IMR-90 (cell line): ENCODE data around the gene CYP27C1. TPM values are rescaled to one million over a fixed set of nuclear protein-coding genes. Genes with fewer than 3 reads are reported as not detected.

ENCODE experiments used
- ATAC-seq: fragments of 200-7000 bp; cut with Tn5 transposase; 2 replicates; pipeline ENCODE4 v1.9.1; 2020; ENCODE audit warnings: low read depth, mild to moderate bottlenecking, moderate library complexity
- BruUV-seq: library from RNA; stranded (reverse); fragments of 400-500 nt; replicated peaks from 2 replicates; lab custom pipeline; 2021; lab: Mats Ljungman, UMichigan
- CTCF ChIA-PET: fragments of 300-600 bp; formaldehyde crosslinking; extraction: SDS; loops from one replicate; lab custom pipeline; 2021; ENCODE audit warnings: antibody characterized with exemption; lab: Yijun Ruan, JAX
- POLR2A ChIA-PET: fragments of 300-600 bp; sonication (Branson Sonifier 250); formaldehyde crosslinking; loops from one replicate; lab custom pipeline; 2022; ENCODE audit warnings: antibody characterized with exemption; ENCODE audit not compliant: unreplicated experiment; lab: Charles Lee
- DNase-seq: peaks from one replicate; pipeline ENCODE4 v3.0.0; 2013
- H2AFZ ChIP-seq: replicated peaks from 2 replicates; pipeline ENCODE3; 2013; ENCODE audit warnings: low read length, mild to moderate bottlenecking; ENCODE audit not compliant: poor library complexity
- H2AK5ac ChIP-seq: 2 replicates; pipeline ENCODE4 v1.6.1; 2013; ENCODE audit warnings: low read depth, low read length, inconsistent platforms
- H2AK9ac ChIP-seq: replicated peaks from 2 replicates; pipeline ENCODE3; 2013; ENCODE audit warnings: mild to moderate bottlenecking, low read depth, low read length, moderate library complexity; ENCODE audit not compliant: poor library complexity
- H2BK120ac ChIP-seq: 2 replicates; pipeline ENCODE4 v1.6.1; 2013; ENCODE audit warnings: low read depth, low read length, inconsistent platforms
- H2BK15ac ChIP-seq: 3 replicates; pipeline ENCODE4 v1.6.1; 2013; ENCODE audit warnings: low read depth, low read length, inconsistent platforms
- H2BK20ac ChIP-seq: 2 replicates; pipeline ENCODE4 v1.6.1; 2013; ENCODE audit warnings: low read depth, mild to moderate bottlenecking, inconsistent platforms, low read length, moderate library complexity
- H2BK5ac ChIP-seq: 2 replicates; pipeline ENCODE4 v1.6.1; 2013; ENCODE audit warnings: mild to moderate bottlenecking, low read depth, low read length, inconsistent platforms; ENCODE audit not compliant: poor library complexity, severe bottlenecking
- H3K14ac ChIP-seq: replicated peaks from 2 replicates; pipeline ENCODE4 v1.6.1; 2013; ENCODE audit warnings: low read depth, low read length, inconsistent platforms
- H3K18ac ChIP-seq: 2 replicates; pipeline ENCODE4 v1.6.1; 2013; ENCODE audit warnings: low read depth, low read length, control low read depth
- H3K23ac ChIP-seq: 2 replicates; pipeline ENCODE4 v1.6.1; 2013; ENCODE audit warnings: low read depth, low read length, inconsistent platforms
- H3K27ac ChIP-seq: 2 replicates; pipeline ENCODE4 v1.5.1; 2013; ENCODE audit warnings: mild to moderate bottlenecking, control low read depth, low read length; ENCODE audit not compliant: insufficient read depth
- H3K27me3 ChIP-seq: 2 replicates; pipeline ENCODE4 v1.6.1; 2013; ENCODE audit warnings: low read length; ENCODE audit not compliant: control insufficient read depth, insufficient read depth
- H3K36me3 ChIP-seq: 2 replicates; pipeline ENCODE4 v1.6.1; 2013; ENCODE audit warnings: low read length, mixed read lengths; ENCODE audit not compliant: control insufficient read depth, insufficient read depth
- H3K4ac ChIP-seq: 2 replicates; pipeline ENCODE4 v1.6.1; 2013; ENCODE audit warnings: low read depth, low read length, inconsistent platforms
- H3K4me1 ChIP-seq: 2 replicates; pipeline ENCODE4 v1.6.1; 2013; ENCODE audit warnings: low read length, mixed read lengths; ENCODE audit not compliant: control insufficient read depth, insufficient read depth
- H3K4me2 ChIP-seq: 2 replicates; pipeline ENCODE4 v1.6.1; 2013; ENCODE audit warnings: low read depth, mild to moderate bottlenecking, control low read depth, low read length, moderate library complexity
- H3K4me3 ChIP-seq: 2 replicates; pipeline ENCODE4 v1.5.1; 2013; ENCODE audit warnings: low read depth, mild to moderate bottlenecking, control low read depth, low read length, moderate library complexity; ENCODE audit not compliant: insufficient read depth
- H3K56ac ChIP-seq: 2 replicates; pipeline ENCODE4 v1.6.1; 2013; ENCODE audit warnings: low read length, inconsistent platforms; ENCODE audit not compliant: insufficient read depth; ENCODE audit errors: extremely low read depth
- H3K79me1 ChIP-seq, 2 experiments: 2 replicates each; pipeline ENCODE4 v1.6.1; 2013; ENCODE audit warnings: low read length in 2 of 2, inconsistent platforms in 1 of 2, low read depth in 1 of 2
- H3K9ac ChIP-seq: 2 replicates; pipeline ENCODE4 v1.6.1; 2013; ENCODE audit warnings: low read depth, low read length, control low read depth
- H3K9me1 ChIP-seq: 2 replicates; pipeline ENCODE4 v1.6.1; 2013; ENCODE audit warnings: low read length, inconsistent platforms; ENCODE audit not compliant: insufficient read depth
- H3K9me3 ChIP-seq: 2 replicates; pipeline ENCODE4 v1.6.1; 2013; ENCODE audit warnings: low read length; ENCODE audit not compliant: control insufficient read depth, insufficient read depth
- H4K20me1 ChIP-seq: 2 replicates; pipeline ENCODE4 v1.6.1; 2013; ENCODE audit warnings: low read length, inconsistent platforms; ENCODE audit not compliant: insufficient read depth
- H4K5ac ChIP-seq: 2 replicates; pipeline ENCODE4 v1.6.1; 2013; ENCODE audit warnings: mild to moderate bottlenecking, low read depth, low read length, control low read depth
- H4K8ac ChIP-seq, 2 experiments: 2 replicates each; pipeline ENCODE4 v1.6.1; 2013; ENCODE audit warnings: low read depth in 2 of 2, low read length in 2 of 2, control low read depth in 1 of 2, inconsistent platforms in 1 of 2
- H4K91ac ChIP-seq: 2 replicates; pipeline ENCODE4 v1.6.1; 2013; ENCODE audit warnings: low read depth, low read length, inconsistent platforms; ENCODE audit not compliant: insufficient read depth
- BHLHE40 ChIP-seq: fragments of 150-350 bp; IDR thresholded peaks from 2 replicates; pipeline ENCODE4 v1.6.1; 2016; ENCODE audit warnings: mild to moderate bottlenecking, low read depth, low read length
- CEBPB ChIP-seq: IDR thresholded peaks from 2 replicates; pipeline ENCODE4 v1.6.1; 2012; ENCODE audit warnings: low read depth, low read length, improper control_type of control experiment
- CHD1 ChIP-seq: IDR thresholded peaks from 2 replicates; pipeline ENCODE4 v1.6.1; 2012; ENCODE audit warnings: low read depth, low read length, improper control_type of control experiment
- CTCF ChIP-seq: conservative IDR thresholded peaks from 2 replicates; pipeline ENCODE4 v1.5.1; 2012; ENCODE audit warnings: mild to moderate bottlenecking, low read depth, low read length, improper control_type of control experiment
- FOS ChIP-seq: fragments of 150-350 bp; IDR thresholded peaks from 2 replicates; pipeline ENCODE4 v1.6.1; 2016; ENCODE audit warnings: low read depth, low read length
- MAFK ChIP-seq: IDR thresholded peaks from 2 replicates; pipeline ENCODE4 v1.6.1; 2012; ENCODE audit warnings: low read depth, low read length, improper control_type of control experiment
- MAZ ChIP-seq: IDR thresholded peaks from 2 replicates; pipeline ENCODE4 v1.6.1; 2012; ENCODE audit warnings: low read depth, mild to moderate bottlenecking, low read length, improper control_type of control experiment, moderate library complexity, borderline replicate concordance
- MXI1 ChIP-seq: IDR thresholded peaks from 2 replicates; pipeline ENCODE4 v1.6.1; 2012; ENCODE audit warnings: low read depth, mild to moderate bottlenecking, low read length, moderate library complexity, borderline replicate concordance
- NFE2L2 ChIP-seq: fragments of 150-350 bp; IDR thresholded peaks from 2 replicates; pipeline ENCODE4 v1.6.1; 2016; ENCODE audit warnings: low read depth, mild to moderate bottlenecking, low read length
- POLR2A ChIP-seq: IDR thresholded peaks from 2 replicates; pipeline ENCODE4 v1.6.1; 2012; ENCODE audit warnings: mild to moderate bottlenecking, low read depth, low read length
- RAD21 ChIP-seq: IDR thresholded peaks from 2 replicates; pipeline ENCODE4 v1.6.1; 2012; ENCODE audit warnings: low read length, improper control_type of control experiment
- RCOR1 ChIP-seq: IDR thresholded peaks from 2 replicates; pipeline ENCODE4 v1.6.1; 2012; ENCODE audit warnings: mild to moderate bottlenecking, low read length, improper control_type of control experiment; ENCODE audit not compliant: insufficient replicate concordance
- RFX5 ChIP-seq: IDR thresholded peaks from 2 replicates; pipeline ENCODE4 v1.8.0; 2012; ENCODE audit warnings: low read depth, mild to moderate bottlenecking, low read length, moderate library complexity
- SMC3 ChIP-seq: fragments of 150-350 bp; IDR thresholded peaks from 2 replicates; pipeline ENCODE4 v1.6.1; 2016; ENCODE audit warnings: low read depth, mild to moderate bottlenecking, antibody characterized with exemption, low read length, moderate library complexity
- USF2 ChIP-seq: fragments of 150-350 bp; IDR thresholded peaks from 2 replicates; pipeline ENCODE4 v1.6.1; 2017; ENCODE audit warnings: mild to moderate bottlenecking, antibody characterized with exemption, low read length, low read depth
- WGBS, 2 experiments: methylation state at CpG; one replicate each; pipeline versions ENCODE4 v1.1.5 to v1.1.7; 2013; ENCODE audit warnings: missing lambda C conversion rate in 2 of 2; ENCODE audit not compliant: insufficient read length in 1 of 2; ENCODE audit errors: extremely low coverage in 2 of 2; 5-methylcytosine and 5-hydroxymethylcytosine counted together
- dilution Hi-C: fragments of 300-500 bp; cut with HindIII; formaldehyde crosslinking; loops from one replicate; pipeline ENCODE4 v1.14.3; 2018; ENCODE audit warnings: low sequenced_read_pairs; ENCODE audit not compliant: unreplicated experiment
- in situ Hi-C: fragments of 300-500 bp; cut with MboI; formaldehyde crosslinking; loops from 3 replicates; pipeline ENCODE4 v1.14.3; 2019; ENCODE audit warnings: low sequenced_read_pairs, inconsistent platforms, mixed read lengths
- intact Hi-C: fragments of 100-400 bp; cut with micrococcal nuclease; formaldehyde crosslinking; loops from 2 replicates; pipeline ENCODE4 v1.10.0; 2022
- polyA plus RNA-seq, 3 experiments: library from polyadenylated mRNA; depleted of rRNA; stranded (reverse); fragments of >200 nt; gene quantifications; 2 replicates each; pipeline ENCODE4 v1.2.3, GENCODE V29; 2012; ENCODE audit warnings: low replicate concordance in 1 of 3
- total RNA-seq: library from RNA; depleted of rRNA; stranded (reverse); fragments of >200 nt; gene quantifications from 2 replicates; pipeline ENCODE4 v1.2.3, GENCODE V29; 2012
- TF ChIP-seq, protein P1 (sequence below): fragments of 150-350 bp; IDR thresholded peaks from 2 replicates; pipeline ENCODE4 v1.6.1; 2016; ENCODE audit warnings: low read depth, mild to moderate bottlenecking, low read length, moderate library complexity, borderline replicate concordance

The CYP27C1 gene
- total and polyA plus RNA-seq, 2 of the 4 experiments (the other 2 are of a cell fraction) = not detected

DNA sequence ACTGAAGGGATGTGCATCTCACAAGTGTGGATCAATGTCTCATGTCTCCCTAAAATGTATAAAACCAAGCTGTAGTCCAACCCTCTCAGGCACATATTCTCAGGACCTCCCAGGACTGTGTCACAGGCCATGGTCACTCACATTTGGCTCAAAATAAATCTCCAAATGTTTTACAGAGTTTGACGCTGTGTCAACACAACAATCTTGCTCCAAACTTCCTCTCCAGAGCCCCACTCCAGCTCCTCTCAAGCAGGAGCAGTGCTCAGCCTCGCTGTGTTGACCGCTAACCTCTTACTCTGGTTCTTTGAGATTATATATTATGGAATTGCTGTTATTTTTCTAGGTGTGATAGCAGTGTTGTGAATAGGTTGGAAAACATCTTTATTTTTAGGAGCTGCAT is 56.2 kb downstream of the CYP27C1 start:
- no peak overlapping the region for H3K56ac ChIP-seq
- H3K27ac ChIP-seq = no peak overlapping the region
- no peak overlapping the region for H2AK5ac ChIP-seq
- no peaks in the 10 kb centered on the region for H4K20me1 ChIP-seq
- 0 out of 2 replicates have a peak, but pooled peaks cover 2% of the 10 kb centered on the region for H3K9me1 ChIP-seq
- H3K27me3 ChIP-seq = peaks cover 11% of the 10 kb centered on the region
- in situ Hi-C loops (no loop called here), dilution Hi-C loops (no loop called here), intact Hi-C loops (no loop called here)
- H3K18ac ChIP-seq = no peak overlapping the region
- H2BK15ac ChIP-seq = no peak overlapping the region
- H4K5ac ChIP-seq = no peak overlapping the region
- ChIA-PET POLR2A (no interaction called here), CTCF (interaction anchor here (0.5 to 0.6 kb wide), 2 partner anchors 9 to 20 kb away, joined by 3 to 5 read pairs; no protein-coding TSS in a partner anchor)
- DNase-seq = no peak
- H2BK20ac ChIP-seq = no peak overlapping the region
- no TSS peak for BruUV-seq
- no peaks in the 10 kb centered on the region for H3K36me3 ChIP-seq
- no peak overlapping the region for H4K8ac ChIP-seq
- H3K14ac ChIP-seq = no peak overlapping the region
- no peak overlapping the region for H3K9ac ChIP-seq
- no peaks in the 10 kb centered on the region for H3K79me1 ChIP-seq
- H2AFZ ChIP-seq = no peak overlapping the region
- no peak overlapping the region for H2BK5ac ChIP-seq
- no peak overlapping the region for H2AK9ac ChIP-seq
- no peak overlapping the region for H4K91ac ChIP-seq
- no CpG with 5 or more reads among the region's 3 CpGs for WGBS, 2 experiments
- no peaks in the 10 kb centered on the region for H3K9me3 ChIP-seq
- no peaks in the 10 kb centered on the region for H3K4me1 ChIP-seq
- ATAC-seq = no peak
- H3K4ac ChIP-seq = no peak overlapping the region
- H2BK120ac ChIP-seq = no peak overlapping the region
- no peak for TF ChIP-seq FOS
- no peak for TF ChIP-seq CHD1
- no peak for TF ChIP-seq RFX5
- TF ChIP-seq MXI1 = no peak
- no peak for TF ChIP-seq RAD21
- TF ChIP-seq CTCF = no peak
- no peak for TF ChIP-seq MAFK
- TF ChIP-seq SMC3 = no peak
- TF ChIP-seq POLR2A = no peak
- TF ChIP-seq USF2 = no peak
- TF ChIP-seq RCOR1 = no peak
- TF ChIP-seq MAZ = no peak
- TF ChIP-seq, protein P1, sequence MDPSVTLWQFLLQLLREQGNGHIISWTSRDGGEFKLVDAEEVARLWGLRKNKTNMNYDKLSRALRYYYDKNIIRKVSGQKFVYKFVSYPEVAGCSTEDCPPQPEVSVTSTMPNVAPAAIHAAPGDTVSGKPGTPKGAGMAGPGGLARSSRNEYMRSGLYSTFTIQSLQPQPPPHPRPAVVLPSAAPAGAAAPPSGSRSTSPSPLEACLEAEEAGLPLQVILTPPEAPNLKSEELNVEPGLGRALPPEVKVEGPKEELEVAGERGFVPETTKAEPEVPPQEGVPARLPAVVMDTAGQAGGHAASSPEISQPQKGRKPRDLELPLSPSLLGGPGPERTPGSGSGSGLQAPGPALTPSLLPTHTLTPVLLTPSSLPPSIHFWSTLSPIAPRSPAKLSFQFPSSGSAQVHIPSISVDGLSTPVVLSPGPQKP = no peak
- TF ChIP-seq CEBPB = no peak
- TF ChIP-seq BHLHE40 = no peak
- no peak for TF ChIP-seq NFE2L2
- no peak overlapping the region for H3K23ac ChIP-seq
- no peak overlapping the region for H3K4me3 ChIP-seq
- H3K4me2 ChIP-seq = no peak overlapping the region
